C4-2B (cell line): ENCODE measurements around the gene C15orf40.

Experiments
- CTCF ChIP-seq: fragments of 450-650 bp; conservative IDR thresholded peaks from 2 replicates; pipeline ENCODE4 v1.5.1; 2017; ENCODE audit warnings: mild to moderate bottlenecking
- ZFX ChIP-seq: fragments of 450-650 bp; IDR thresholded peaks from 2 replicates; pipeline ENCODE4 v1.6.1; 2017

- TF ChIP-seq CTCF (no peak), ZFX (no peak)
Observed at GRCh38 chr15:82970078-82970686, 41.3 kb downstream of the C15orf40 start.
